ENCODE data around the gene EME2.

EME2 gene

GRCh38 chr16:1770328-1771187, 2.1 kb upstream of the EME2 start:
- TF ChIP-seq ESRRG (CRISPR knock-in tag; IDR thresholded peaks at IDR 0.05): no peak
- TF ChIP-seq ZC3H10 (CRISPR knock-in tag; IDR thresholded peaks at IDR 0.05): no peak
- TF ChIP-seq CSDC2 (CRISPR knock-in tag; IDR thresholded peaks at IDR 0.05): no peak
- no peak for TF ChIP-seq GLIS3 (CRISPR knock-in tag; IDR thresholded peaks at IDR 0.05)
- no peak for TF ChIP-seq ZFP3 (CRISPR knock-in tag; IDR thresholded peaks at IDR 0.05)
- TF ChIP-seq ZNF565 (CRISPR knock-in tag; conservative IDR thresholded peaks at IDR 0.05; ENCODE audit: low read depth): no peak
- no peak for TF ChIP-seq TSHZ2 (CRISPR knock-in tag; IDR thresholded peaks at IDR 0.05)
- no peak for TF ChIP-seq OSR1 (CRISPR knock-in tag; IDR thresholded peaks at IDR 0.05)
- no peak for TF ChIP-seq SNAI2 (CRISPR knock-in tag; IDR thresholded peaks at IDR 0.05)
- TF ChIP-seq PPARA (CRISPR knock-in tag; IDR thresholded peaks at IDR 0.05; ENCODE audit: borderline replicate concordance): no peak
- TF ChIP-seq ZFP30 (CRISPR knock-in tag; IDR thresholded peaks at IDR 0.05): no peak
- TF ChIP-seq CSRNP3 (CRISPR knock-in tag; IDR thresholded peaks at IDR 0.05): no peak
- no peak; the same call in 1 of the 2 replicates for TF ChIP-seq PATZ1 (CRISPR knock-in tag; IDR thresholded peaks at IDR 0.05; ENCODE audit: borderline replicate concordance)
- no peak for TF ChIP-seq POU6F1 (CRISPR knock-in tag; IDR thresholded peaks at IDR 0.05; ENCODE audit: borderline replicate concordance, low read depth)
- TF ChIP-seq ARNTL (CRISPR knock-in tag; IDR thresholded peaks at IDR 0.05; ENCODE audit: borderline replicate concordance, low read depth): no peak
- no peak for TF ChIP-seq ZNF70 (CRISPR knock-in tag; IDR thresholded peaks at IDR 0.05)
- no peak for TF ChIP-seq TOX (CRISPR knock-in tag; IDR thresholded peaks at IDR 0.05; ENCODE audit: borderline replicate concordance)
- TF ChIP-seq BACH2 (CRISPR knock-in tag; IDR thresholded peaks at IDR 0.05; ENCODE audit: borderline replicate concordance): no peak
- no peak for TF ChIP-seq CREB5 (CRISPR knock-in tag; IDR thresholded peaks at IDR 0.05; ENCODE audit: low read depth)
- ATAC-seq: peak; percentile 2

GRCh38 chr16:1771188-1771863, 1.3 kb upstream of the EME2 start, which contains the start of gene NME3:
Gene NME3 (minus strand): TSS chr16:1771543. CDS start chr16:1771534, 9 bp downstream.
- ATAC-seq: peak; percentile 53
- no peak for TF ChIP-seq TCF4 (CRISPR knock-in tag; IDR thresholded peaks at IDR 0.05; ENCODE audit: borderline replicate concordance)

Data from SK-N-SH treated with all-trans-retinoic acid at 6 μM for 48 hours (cell line).